Smooth muscle cell (in vitro differentiated cells): ENCODE measurements around the gene CALML6. TPM values are rescaled to one million over a fixed set of nuclear protein-coding genes. Genes with fewer than 3 reads are reported as not detected.

Experiments
- DNase-seq: peaks from one replicate; lab custom pipeline; 2025; ENCODE audit not compliant: unreplicated experiment; lab: John Stamatoyannopoulos, UW
- H2AFZ ChIP-seq: fragments of 200-600 bp; sonication (generic); 2 replicates; pipeline ENCODE4 v1.6.0; 2016; ENCODE audit warnings: antibody characterized with exemption, low read depth, mild to moderate bottlenecking
- H3F3A ChIP-seq: fragments of 200-600 bp; sonication (generic); 2 replicates; pipeline ENCODE4 v1.6.0; 2017; ENCODE audit warnings: antibody characterized with exemption, low read depth
- H3K27ac ChIP-seq: fragments of 200-600 bp; sonication (generic); 2 replicates; pipeline ENCODE4 v1.5.1; 2016; ENCODE audit warnings: low read depth, mild to moderate bottlenecking
- H3K27me3 ChIP-seq: fragments of 200-600 bp; sonication (generic); 2 replicates; pipeline ENCODE4 v1.6.1; 2016; ENCODE audit warnings: low read depth, mild to moderate bottlenecking
- H3K36me3 ChIP-seq: fragments of 200-600 bp; sonication (generic); 2 replicates; pipeline ENCODE4 v1.5.1; 2016; ENCODE audit warnings: low read depth
- H3K4me1 ChIP-seq: fragments of 200-600 bp; sonication (generic); 2 replicates; pipeline ENCODE4 v1.5.1; 2016; ENCODE audit warnings: low read depth
- H3K4me2 ChIP-seq: fragments of 200-600 bp; sonication (generic); 2 replicates; pipeline ENCODE4 v1.6.0; 2016; ENCODE audit warnings: mild to moderate bottlenecking
- H3K4me3 ChIP-seq: fragments of 200-600 bp; sonication (generic); 2 replicates; pipeline ENCODE4 v1.5.1; 2016; ENCODE audit warnings: mild to moderate bottlenecking
- H3K79me2 ChIP-seq: fragments of 200-600 bp; sonication (generic); 2 replicates; pipeline ENCODE4 v1.6.0; 2016; ENCODE audit warnings: low read depth, mild to moderate bottlenecking
- H3K9ac ChIP-seq: fragments of 200-600 bp; sonication (generic); 2 replicates; pipeline ENCODE4 v1.6.0; 2016; ENCODE audit warnings: low read depth
- H3K9me3 ChIP-seq: fragments of 200-600 bp; sonication (generic); replicated peaks from 2 replicates; pipeline ENCODE4 v1.5.1; 2016; ENCODE audit warnings: low read depth
- H4K20me1 ChIP-seq: fragments of 200-600 bp; sonication (generic); 2 replicates; pipeline ENCODE4 v1.6.0; 2016; ENCODE audit warnings: low read depth
- CTCF ChIP-seq: fragments of 200-600 bp; sonication (generic); IDR thresholded peaks from 2 replicates; pipeline ENCODE4 v1.5.1; 2017; ENCODE audit warnings: borderline replicate concordance, mild to moderate bottlenecking, antibody characterized with exemption; ENCODE audit not compliant: insufficient read depth, poor library complexity, severe bottlenecking
- WGBS: methylation state at CpG from one replicate; pipeline ENCODE4 v1.1.7; 2016; ENCODE audit warnings: low lambda C conversion rate; 5-methylcytosine and 5-hydroxymethylcytosine counted together
- polyA plus RNA-seq: library from polyadenylated mRNA; unstranded; fragments of >200 nt; fragmentation: Nextera tagmentation; extraction: Ambion mirVana; gene quantifications from 2 replicates; pipeline ENCODE4 v1.2.1, GENCODE V29; 2016
- total RNA-seq: library from RNA; depleted of rRNA; stranded (reverse); fragments of >200 nt; gene quantifications from 2 replicates; pipeline ENCODE4 v1.2.3, GENCODE V29; 2014

CALML6 gene
- total and polyA plus RNA-seq, 2 experiments from 2014 or later = 0.18 to 1.3 TPM

- H3K4me1 ChIP-seq = no peaks in the 10 kb centered on the region
- no peaks in the 10 kb centered on the region for H3K36me3 ChIP-seq
- H2AFZ ChIP-seq = no peak overlapping the region
- no peaks in the 10 kb centered on the region for H4K20me1 ChIP-seq
- H3K9ac ChIP-seq = no peak overlapping the region
- WGBS = 94% methylated on average over 25 of the region's 25 CpGs
- no peaks in the 10 kb centered on the region for H3K27me3 ChIP-seq
- H3K27ac ChIP-seq = no peak overlapping the region
- no peak for TF ChIP-seq CTCF
- H3K9me3 ChIP-seq = no peaks in the 10 kb centered on the region
- no peak for DNase-seq
- H3F3A ChIP-seq = no peaks in the 10 kb centered on the region
- no peak overlapping the region for H3K4me3 ChIP-seq
- no peak overlapping the region for H3K4me2 ChIP-seq
- H3K79me2 ChIP-seq = no peaks in the 10 kb centered on the region
These were observed 12.7 kb downstream of the CALML6 start for GRCh38 chr1:1927751-1928150.

- Histone ChIP-seq H3K4me1 (no peaks in the 10 kb centered on the region), H3K79me2 (no peaks in the 10 kb centered on the region), H3K36me3 (no peaks in the 10 kb centered on the region), H2AFZ (no peak overlapping the region), H3K9me3 (no peaks in the 10 kb centered on the region), H4K20me1 (no peaks in the 10 kb centered on the region), H3K9ac (no peak overlapping the region), H3K4me2 (no peak overlapping the region), H3K27me3 (no peaks in the 10 kb centered on the region), H3K27ac (no peak overlapping the region), H3K4me3 (no peak overlapping the region), H3F3A (no peaks in the 10 kb centered on the region)
- WGBS = 86% methylated on average over 30 of the region's 34 CpGs
- no peak for DNase-seq
- no peak for TF ChIP-seq CTCF
These were observed 13.4 kb downstream of the CALML6 start for GRCh38 chr1:1928231-1929101.

GRCh38 chr1:1929102-1929638 lies 14.1 kb downstream of the CALML6 start:
- 87% methylated on average over 6 of the region's 10 CpGs for WGBS
- TF ChIP-seq CTCF = no peak

More at GRCh38 chr1:1929102-1929638, 14.1 kb downstream of the CALML6 start:
- Histone ChIP-seq H3K27ac (no peak overlapping the region), H3F3A (no peaks in the 10 kb centered on the region), H3K4me1 (no peaks in the 10 kb centered on the region), H3K4me2 (no peak overlapping the region), H3K9ac (no peak overlapping the region), H3K4me3 (no peak overlapping the region), H3K79me2 (no peaks in the 10 kb centered on the region), H3K27me3 (no peaks in the 10 kb centered on the region), H2AFZ (no peak overlapping the region), H3K36me3 (no peaks in the 10 kb centered on the region), H3K9me3 (no peaks in the 10 kb centered on the region), H4K20me1 (no peaks in the 10 kb centered on the region)
- no peak for DNase-seq
